Transverse colon (tissue), 4 donors: Measurements from ENCODE around the gene NDUFA3. TPM values are rescaled to one million over a fixed set of nuclear protein-coding genes. Genes with fewer than 3 reads are reported as not detected.
A peak's percentile ranks its signal among the peaks of the same experiment; 100 is the strongest.

Source experiments
- DNase-seq: peaks from one replicate; pipeline ENCODE4 v3.0.0-alpha.2; 2019
- H3K27ac ChIP-seq, 4 donors: fragments of 200-600 bp; sonication (generic); 2 replicates each; pipeline ENCODE4 v1.5.1; 2016 to 2018; ENCODE audit warnings: inconsistent platforms in 4 of 4
- H3K27me3 ChIP-seq: fragments of 200-600 bp; sonication (generic); 2 replicates; pipeline ENCODE4 v1.5.1; 2017; ENCODE audit warnings: inconsistent platforms
- H3K36me3 ChIP-seq, 4 donors: fragments of 200-600 bp; sonication (generic); 2 replicates each; pipeline ENCODE4 v1.5.1; 2017 to 2019; ENCODE audit warnings: inconsistent platforms in 4 of 4
- H3K4me1 ChIP-seq, 4 donors: fragments of 200-600 bp; sonication (generic); 2 replicates each; pipeline ENCODE4 v1.5.1; 2017 to 2020; ENCODE audit warnings: inconsistent platforms in 4 of 4
- H3K4me3 ChIP-seq, 4 donors: fragments of 200-600 bp; sonication (generic); 1 replicate in 1 of 4; 2 replicates in 3 of 4; pipeline versions ENCODE4 v1.5.1 to v1.6.1; 2017 to 2019; ENCODE audit warnings: inconsistent platforms in 4 of 4
- H3K9me3 ChIP-seq, 2 donors: fragments of 200-600 bp; sonication (generic); 2 replicates each; pipeline ENCODE4 v1.5.1; 2017 to 2019; ENCODE audit warnings: inconsistent platforms in 2 of 2
- EP300 ChIP-seq: sonication (generic); formaldehyde crosslinking; IDR thresholded peaks from one replicate; pipeline ENCODE4 v1.6.1; 2017; ENCODE audit warnings: antibody characterized with exemption, low read depth
- POLR2A ChIP-seq: fragments of 450-650 bp; IDR thresholded peaks from one replicate; pipeline ENCODE4 v1.6.1; 2016; ENCODE audit warnings: antibody characterized with exemption, mild to moderate bottlenecking, moderate library complexity
- POLR2AphosphoS5 ChIP-seq, 3 donors: sonication (generic); formaldehyde crosslinking; IDR thresholded peaks; one replicate each; pipeline ENCODE4 v1.6.1; 2016; ENCODE audit warnings: antibody characterized with exemption in 3 of 3
- WGBS, 2 donors: methylation state at CpG; one replicate each; pipeline ENCODE4 v1.1.5; 2018; ENCODE audit warnings: low coverage in 1 of 2; 5-methylcytosine and 5-hydroxymethylcytosine counted together
- in situ Hi-C, 4 donors: fragments of 200-750 bp; cut with MboI; loops; one replicate each; pipeline versions ENCODE4 v1.15.0 to v1.15.1; 2017; ENCODE audit warnings: low sequenced_read_pairs in 3 of 4, low pct_ligation_motif_present in 1 of 4, low pct_unique_long_range_greater_than_20kb in 1 of 4
- intact Hi-C: fragments of 100-400 bp; cut with DNase I; formaldehyde crosslinking; loops from one replicate; pipeline ENCODE4 v1.15.1; 2023; ENCODE audit warnings: low total_unique reads
- total RNA-seq, 4 donors: library from RNA; depleted of rRNA; stranded (reverse); fragments of >200 nt; gene quantifications; one replicate each; pipeline ENCODE4 v1.1.0, GENCODE V29; 2016
- TF ChIP-seq, protein P1 (sequence below), 5 experiments: fragments of 200-600 bp in 3 of 5; fragments of 450-650 bp in 2 of 5; sonication (generic) in 3 of 5; IDR thresholded peaks; 1 replicate in 2 of 5; 2 replicates in 3 of 5; pipeline ENCODE4 v1.5.1; 2016 to 2017; ENCODE audit warnings: antibody characterized with exemption in 5 of 5, inconsistent platforms in 3 of 5, mild to moderate bottlenecking in 2 of 5, moderate library complexity in 1 of 5

NDUFA3 gene
- 100 to 1,000 TPM in 2 of 4 donors, 10 to 100 TPM in 2; 25.4 to 316 (median 97.3) TPM for total RNA-seq

DNA sequence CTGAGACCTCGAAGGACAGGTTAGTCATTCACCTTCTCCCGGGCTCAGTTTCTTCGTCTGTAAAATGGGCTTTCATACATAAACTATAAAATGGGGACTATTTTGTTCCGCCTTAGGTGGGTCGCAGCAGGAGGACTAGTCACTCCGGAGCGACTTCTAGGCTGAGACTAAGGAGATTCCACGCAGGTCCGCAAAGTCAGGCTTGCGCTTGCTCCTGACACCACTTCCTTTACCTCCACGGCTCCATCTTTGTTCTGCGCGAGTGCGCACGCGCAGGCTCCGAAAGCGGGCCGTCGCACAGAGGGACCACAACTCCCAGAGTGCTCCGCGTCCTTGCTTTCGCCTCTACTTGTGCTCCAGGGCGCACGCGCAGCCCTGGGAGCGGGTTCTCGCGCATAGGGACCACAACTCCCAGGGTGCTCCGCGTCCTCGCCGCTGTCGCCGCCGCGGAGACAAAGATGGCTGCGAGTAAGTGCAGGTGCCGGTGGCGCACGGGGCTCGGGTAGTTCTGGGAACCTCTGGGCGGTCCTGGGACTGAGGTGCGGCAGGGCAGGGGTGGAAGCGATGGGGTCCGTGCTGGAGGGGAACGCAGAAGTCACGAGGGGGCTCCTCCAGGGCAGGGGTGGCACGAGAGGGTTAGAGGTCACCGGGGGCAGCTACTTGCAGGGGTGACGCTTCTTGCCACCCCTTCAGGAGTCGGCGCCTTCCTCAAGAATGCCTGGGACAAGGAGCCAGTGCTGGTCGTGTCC is at the start of gene NDUFA3:
Gene NDUFA3, plus strand, starts transcription at position 435 of the 749 bp plus-strand sequence. Its CDS starts 24 bp downstream, at position 459.
- WGBS, 2 donors: 3% methylated on average over 53 of the region's 54 CpGs; no CpG with 5 or more reads in 1 of the 2 donors
- Histone ChIP-seq H3K4me1 (peaks cover 0 to 22% (median 10%) of the 10 kb centered on the region in 4 donors), H3K36me3 (peaks cover 0 to 11% (median 5%) of the 10 kb centered on the region in 4 donors), H3K27me3 (no peaks in the 10 kb centered on the region), H3K27ac (peak within 1 kb of the TSS; percentile 77 to 80 (median 78)), H3K9me3 (no peaks in the 10 kb centered on the region), H3K4me3 (peak within 1 kb of the TSS; percentile 73 to 95 (median 85))
- peak; percentile 84 for TF ChIP-seq POLR2A
- no peak for TF ChIP-seq EP300
- peak; percentile 56 to 89 (median 88) for TF ChIP-seq POLR2AphosphoS5 (IDR thresholded peaks at IDR 0.05)
- in situ Hi-C loops: no loop called here
- peak; percentile 98 for DNase-seq
- intact Hi-C loops: no loop called here

DNA sequence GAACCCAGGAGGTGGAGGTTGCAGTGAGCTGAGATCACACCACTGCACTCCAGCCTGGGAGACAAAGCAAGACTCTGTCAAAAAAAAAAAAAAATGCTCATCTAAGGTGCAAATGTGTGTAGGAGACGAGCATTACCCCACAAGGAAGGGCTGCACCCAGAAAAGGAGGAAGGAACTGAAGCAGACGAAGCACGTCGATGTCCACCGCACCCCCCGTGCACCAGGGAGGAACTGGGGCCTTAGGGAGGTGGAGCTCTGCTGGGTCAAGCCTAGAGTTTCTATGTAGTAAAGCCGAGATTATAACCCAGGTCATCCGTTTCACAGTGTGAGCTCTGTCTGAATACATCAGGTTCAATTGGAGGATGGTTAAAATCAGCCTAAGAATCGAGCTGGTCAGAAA is 40.0 kb upstream of the NDUFA3 start:
- intact Hi-C loops (no loop called here), in situ Hi-C loops (no loop called here)
- H3K4me3 ChIP-seq: no peak overlapping the region
- H3K27ac ChIP-seq: no peak overlapping the region
- TF ChIP-seq POLR2A: no peak
- TF ChIP-seq POLR2AphosphoS5 (IDR thresholded peaks at IDR 0.05): no peak
- TF ChIP-seq, protein P1, sequence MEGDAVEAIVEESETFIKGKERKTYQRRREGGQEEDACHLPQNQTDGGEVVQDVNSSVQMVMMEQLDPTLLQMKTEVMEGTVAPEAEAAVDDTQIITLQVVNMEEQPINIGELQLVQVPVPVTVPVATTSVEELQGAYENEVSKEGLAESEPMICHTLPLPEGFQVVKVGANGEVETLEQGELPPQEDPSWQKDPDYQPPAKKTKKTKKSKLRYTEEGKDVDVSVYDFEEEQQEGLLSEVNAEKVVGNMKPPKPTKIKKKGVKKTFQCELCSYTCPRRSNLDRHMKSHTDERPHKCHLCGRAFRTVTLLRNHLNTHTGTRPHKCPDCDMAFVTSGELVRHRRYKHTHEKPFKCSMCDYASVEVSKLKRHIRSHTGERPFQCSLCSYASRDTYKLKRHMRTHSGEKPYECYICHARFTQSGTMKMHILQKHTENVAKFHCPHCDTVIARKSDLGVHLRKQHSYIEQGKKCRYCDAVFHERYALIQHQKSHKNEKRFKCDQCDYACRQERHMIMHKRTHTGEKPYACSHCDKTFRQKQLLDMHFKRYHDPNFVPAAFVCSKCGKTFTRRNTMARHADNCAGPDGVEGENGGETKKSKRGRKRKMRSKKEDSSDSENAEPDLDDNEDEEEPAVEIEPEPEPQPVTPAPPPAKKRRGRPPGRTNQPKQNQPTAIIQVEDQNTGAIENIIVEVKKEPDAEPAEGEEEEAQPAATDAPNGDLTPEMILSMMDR (IDR thresholded peaks at IDR 0.05): no peak
- no peak for TF ChIP-seq EP300
- H3K36me3 ChIP-seq: no peaks in the 10 kb centered on the region
- WGBS, 2 donors: 53 to 61% methylated on average over 6 to 9 of the region's 9 CpGs
- no peaks in the 10 kb centered on the region for H3K9me3 ChIP-seq
- no peaks in the 10 kb centered on the region for H3K4me1 ChIP-seq
- no peaks in the 10 kb centered on the region for H3K27me3 ChIP-seq
- DNase-seq: no peak

DNA sequence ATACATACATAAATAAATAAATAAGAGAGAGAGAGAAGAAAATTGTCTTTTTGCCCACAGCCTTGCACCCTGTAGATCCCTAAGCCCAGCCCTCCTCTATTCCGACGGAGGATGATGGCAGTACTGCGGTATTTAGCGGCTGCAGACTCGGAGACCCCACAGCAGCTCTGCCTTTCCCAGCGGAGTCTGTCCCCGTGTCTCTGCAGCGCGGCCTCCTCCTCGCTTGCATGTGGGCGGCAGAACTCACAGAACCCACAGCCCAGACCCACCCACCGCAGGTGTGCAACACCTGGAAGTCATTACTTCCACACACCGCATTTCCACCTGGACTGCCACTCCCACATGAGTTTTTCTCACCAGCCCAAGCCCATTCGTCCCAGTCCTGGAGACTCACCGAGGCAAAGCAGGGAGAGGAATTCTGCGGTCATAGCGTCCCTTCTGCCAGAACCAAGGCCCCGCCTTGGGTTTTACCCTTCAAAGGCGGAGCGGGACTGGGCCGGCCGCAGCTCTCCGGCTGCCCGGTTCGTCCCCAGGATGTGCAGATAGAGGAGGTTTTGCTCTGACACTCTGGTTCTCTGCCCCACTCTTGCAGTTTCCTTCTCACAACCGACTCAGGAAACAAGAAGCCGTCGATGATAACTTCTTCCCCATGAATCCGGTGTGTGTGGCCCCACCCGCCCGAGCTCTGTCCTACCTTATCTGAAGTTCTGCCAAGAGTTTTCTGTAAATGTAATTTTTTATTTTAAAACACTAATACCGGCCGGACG is 39.1 kb upstream of the NDUFA3 start, which contains the start of gene VSTM1:
Gene VSTM1, minus strand, starts transcription at position 548 of the 767 bp plus-strand sequence. Its CDS starts 120 bp downstream, at position 428.
- Histone ChIP-seq H3K27ac (no peak within 1 kb of the TSS), H3K36me3 (no peaks in the 10 kb centered on the region), H3K4me3 (no peak within 1 kb of the TSS), H3K9me3 (no peaks in the 10 kb centered on the region), H3K4me1 (no peaks in the 10 kb centered on the region), H3K27me3 (no peaks in the 10 kb centered on the region)
- in situ Hi-C loops: no loop called here
- TF ChIP-seq, protein P1 (IDR thresholded peaks at IDR 0.05): no peak
- no peak for TF ChIP-seq POLR2AphosphoS5 (IDR thresholded peaks at IDR 0.05)
- no peak for TF ChIP-seq POLR2A
- no peak for TF ChIP-seq EP300
- DNase-seq: no peak
- 78 to 80% methylated on average over 10 to 34 of the region's 34 CpGs for WGBS, 2 donors
- intact Hi-C loops: no loop called here

DNA sequence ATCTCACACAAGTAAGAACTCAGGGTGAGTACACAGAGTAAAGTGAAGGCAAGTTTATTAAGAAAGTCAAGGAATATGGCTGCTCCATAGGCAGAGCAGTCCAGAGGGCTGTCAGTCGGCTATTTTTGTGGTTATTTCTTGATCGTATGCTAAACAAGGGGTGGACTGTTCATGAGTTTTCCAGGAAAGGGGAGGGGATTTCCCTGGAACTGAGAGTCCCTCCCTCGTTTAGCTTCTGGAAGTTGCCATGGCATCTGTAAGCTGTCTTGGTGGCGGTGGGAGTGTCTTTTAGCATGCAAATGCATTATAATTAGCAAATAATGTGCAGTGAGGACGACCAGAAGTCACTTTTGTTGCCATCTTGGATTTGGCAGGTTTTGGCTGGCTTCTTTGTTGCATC is 33.2 kb upstream of the NDUFA3 start:
- Histone ChIP-seq H3K27me3 (no peaks in the 10 kb centered on the region), H3K4me1 (no peaks in the 10 kb centered on the region), H3K4me3 (no peak overlapping the region), H3K9me3 (no peaks in the 10 kb centered on the region), H3K27ac (no peak overlapping the region), H3K36me3 (no peaks in the 10 kb centered on the region)
- intact Hi-C loops (no loop called here), in situ Hi-C loops (no loop called here)
- TF ChIP-seq POLR2A (no peak), EP300 (no peak), POLR2AphosphoS5 (IDR thresholded peaks at IDR 0.05) (no peak)
- TF ChIP-seq, protein P1 (IDR thresholded peaks at IDR 0.05): no peak
- 57% methylated on average over 5 of the region's 5 CpGs; no CpG with 5 or more reads in 1 of the 2 donors for WGBS, 2 donors
- no peak for DNase-seq
